Upper lobe of left lung (tissue), 6 donors: ENCODE results near the gene HOXA7. TPM values are rescaled to one million over a fixed set of nuclear protein-coding genes. Genes with fewer than 3 reads are reported as not detected.

ENCODE experiments used
- ATAC-seq, 2 donors: fragments of 200-7000 bp; cut with Tn5 transposase; one replicate each; pipeline ENCODE4 v1.9.1; 2022; ENCODE audit warnings: mild to moderate bottlenecking in 2 of 2, moderate library complexity in 2 of 2; ENCODE audit not compliant: low FRiP score in 2 of 2
- DNase-seq, 2 donors: peaks; one replicate each; pipeline ENCODE4 v3.0.0-alpha.2; 2019 to 2020
- H3K27ac ChIP-seq, 4 donors: fragments of 200-600 bp; sonication (generic); one replicate each; pipeline ENCODE4 v1.5.1; 2016 to 2019
- H3K27me3 ChIP-seq, 4 donors: fragments of 200-600 bp; sonication (generic); one replicate each; pipeline ENCODE4 v1.5.1; 2017 to 2019
- H3K36me3 ChIP-seq, 4 donors: fragments of 200-600 bp; sonication (generic); one replicate each; pipeline ENCODE4 v1.5.1; 2016 to 2019
- H3K4me1 ChIP-seq, 4 donors: fragments of 200-600 bp; sonication (generic); one replicate each; pipeline ENCODE4 v1.5.1; 2018 to 2019
- H3K4me3 ChIP-seq, 4 donors: fragments of 200-600 bp; sonication (generic); one replicate each; pipeline ENCODE4 v1.5.1; 2017 to 2019; ENCODE audit warnings: mild to moderate bottlenecking in 2 of 4, moderate library complexity in 1 of 4
- H3K9me3 ChIP-seq, 4 donors: fragments of 200-600 bp; sonication (generic); one replicate each; pipeline ENCODE4 v1.5.1; 2018 to 2019
- CTCF ChIP-seq, 6 experiments: fragments of 450-650 bp in 4 of 6; fragments of 200-600 bp in 2 of 6; sonication (generic) in 2 of 6; IDR thresholded peaks; one replicate each; pipeline ENCODE4 v1.5.1; 2016 to 2019; ENCODE audit warnings: antibody characterized with exemption in 6 of 6
- EP300 ChIP-seq, 4 donors: sonication (generic); formaldehyde crosslinking; IDR thresholded peaks; one replicate each; pipeline ENCODE4 v1.5.1; 2017; ENCODE audit warnings: antibody characterized with exemption in 4 of 4, control low read depth in 2 of 4
- POLR2A ChIP-seq, 4 donors: fragments of 450-650 bp; IDR thresholded peaks; one replicate each; pipeline ENCODE4 v1.5.1; 2016 to 2017; ENCODE audit warnings: antibody characterized with exemption in 4 of 4, mild to moderate bottlenecking in 2 of 4
- POLR2AphosphoS5 ChIP-seq, 2 donors: sonication (generic); formaldehyde crosslinking; IDR thresholded peaks; one replicate each; pipeline ENCODE4 v1.5.1; 2017; ENCODE audit warnings: antibody characterized with exemption in 2 of 2
- WGBS, 2 donors: methylation state at CpG; one replicate each; pipeline ENCODE4 v1.1.5; 2017 to 2018; 5-methylcytosine and 5-hydroxymethylcytosine counted together
- total RNA-seq, 6 donors: library from RNA; depleted of rRNA in 4 of 6; stranded (reverse); fragments of >200 nt in 4 of 6; gene quantifications; one replicate each; pipeline versions ENCODE4 v1.1.0 to v1.2.1, GENCODE V29; 2016 to 2021
- donor health status: DM: no; HTN: no; CAD: no; lungs with moderate emphysema.
- donor health status: DM: no; HTN: yes; CAD: no; lungs with severe emphysema.

HOXA7 gene
- total RNA-seq, 6 donors from 2014 or later: 0.46 to 3.3 (median 2.5) TPM; not detected in 2

- H3K27me3 ChIP-seq: peaks cover 2 to 96% (median 67%) of the 10 kb centered on the region in 4 donors
- no peak for TF ChIP-seq EP300 (IDR thresholded peaks at IDR 0.05)
- TF ChIP-seq POLR2A (IDR thresholded peaks at IDR 0.05): no peak
- TF ChIP-seq CTCF (IDR thresholded peaks at IDR 0.05): no peak
- no peak for TF ChIP-seq POLR2AphosphoS5 (IDR thresholded peaks at IDR 0.05)
- H3K4me3 ChIP-seq: no peak overlapping the region
- ATAC-seq (no peak), DNase-seq (peak; percentile 16 to 76)
- WGBS, 2 donors: 41 to 70% methylated on average over 23 to 36 of the region's 40 CpGs
- peaks cover 27 to 45% (median 33%) of the 10 kb centered on the region in 4 donors for H3K4me1 ChIP-seq
- peaks cover 0 to 6% (median 0%) of the 10 kb centered on the region in 4 donors for H3K9me3 ChIP-seq
- H3K27ac ChIP-seq: no peak overlapping the region
- no peaks in the 10 kb centered on the region for H3K36me3 ChIP-seq
Measured at GRCh38 chr7:27175626-27176523, 19.4 kb upstream of the HOXA7 start.

- TF ChIP-seq POLR2A (IDR thresholded peaks at IDR 0.05): no peak
- TF ChIP-seq CTCF (IDR thresholded peaks at IDR 0.05): no peak
- TF ChIP-seq POLR2AphosphoS5 (IDR thresholded peaks at IDR 0.05): no peak
- TF ChIP-seq EP300 (IDR thresholded peaks at IDR 0.05): no peak
- ATAC-seq (no peak), DNase-seq (peak in 1 of 2 donors; percentile 10)
- Histone ChIP-seq H3K36me3 (no peaks in the 10 kb centered on the region), H3K4me1 (peaks cover 27 to 43% (median 32%) of the 10 kb centered on the region in 4 donors), H3K27me3 (peaks cover 2 to 95% (median 67%) of the 10 kb centered on the region in 4 donors), H3K4me3 (no peak overlapping the region), H3K9me3 (peaks cover 0 to 6% (median 0%) of the 10 kb centered on the region in 4 donors), H3K27ac (no peak overlapping the region)
- WGBS, 2 donors: 59 to 61% methylated on average over 8 to 12 of the region's 12 CpGs
Measured at GRCh38 chr7:27174874-27175625, 18.6 kb upstream of the HOXA7 start.

GRCh38 chr7:27173956-27174873 lies 17.7 kb upstream of the HOXA7 start, which contains the start of gene HOXA10:
TSS of gene HOXA10 (minus strand) at chr7:27174320. CDS start at chr7:27174306, 14 bp downstream.
- TF ChIP-seq EP300 (IDR thresholded peaks at IDR 0.05): no peak
- TF ChIP-seq POLR2AphosphoS5 (IDR thresholded peaks at IDR 0.05): no peak
- no peak for TF ChIP-seq POLR2A (IDR thresholded peaks at IDR 0.05)
- TF ChIP-seq CTCF (IDR thresholded peaks at IDR 0.05): no peak
- peaks cover 2 to 95% (median 69%) of the 10 kb centered on the region in 4 donors for H3K27me3 ChIP-seq
- whole genome bisulfite sequencing, 2 donors: 10 to 34% methylated on average over 4 to 56 of the region's 82 CpGs
- no peaks in the 10 kb centered on the region for H3K36me3 ChIP-seq
- H3K4me3 ChIP-seq: peak within 1 kb of the TSS; percentile 3 to 53 (median 40)
- H3K27ac ChIP-seq: no peak within 1 kb of the TSS
- peaks cover 24 to 43% (median 33%) of the 10 kb centered on the region in 4 donors for H3K4me1 ChIP-seq
- no peak for ATAC-seq
- DNase-seq: peak; percentile 17 to 84
- peaks cover 0 to 6% (median 0%) of the 10 kb centered on the region in 4 donors for H3K9me3 ChIP-seq

GRCh38 chr7:27173511-27173955 lies 17.1 kb upstream of the HOXA7 start:
- Histone ChIP-seq H3K27me3 (peaks cover 2 to 95% (median 73%) of the 10 kb centered on the region in 4 donors), H3K4me3 (peak overlapping the region; percentile 3 to 53 (median 40)), H3K4me1 (peaks cover 24 to 44% (median 33%) of the 10 kb centered on the region in 4 donors), H3K27ac (no peak overlapping the region), H3K9me3 (peaks cover 0 to 6% (median 0%) of the 10 kb centered on the region in 4 donors), H3K36me3 (no peaks in the 10 kb centered on the region)
- 2 to 8% methylated on average over 10 of the region's 59 CpGs for WGBS, 2 donors
- TF ChIP-seq CTCF (IDR thresholded peaks at IDR 0.05) (no peak), POLR2A (IDR thresholded peaks at IDR 0.05) (no peak), EP300 (IDR thresholded peaks at IDR 0.05) (no peak), POLR2AphosphoS5 (IDR thresholded peaks at IDR 0.05) (no peak)
- ATAC-seq (peak in 1 of 2 donors; percentile 76), DNase-seq (peak; percentile 47 to 91)
